Measurements from ENCODE around the gene RAB27A.
"Not testable (repeated sequence)": the region's sequence is repeated elsewhere in the genome, so short reads cannot be mapped to it uniquely, and the experiment has no call there.

The RAB27A gene

GRCh38 chr15:55250941-55251340 lies 38.7 kb downstream of the RAB27A start:
- ATAC-seq (replicated peaks) = no peak
- no peaks in the 10 kb centered on the region for H3K9me3 Mint-ChIP-seq
- peaks cover 23 to 33% of the 10 kb centered on the region in 2 donors for H3K36me3 Mint-ChIP-seq
- H3K27ac Mint-ChIP-seq = no peak overlapping the region
- no peaks in the 10 kb centered on the region for H3K27me3 Mint-ChIP-seq
- peaks cover 27 to 38% of the 10 kb centered on the region in 2 donors for H3K4me1 Mint-ChIP-seq
- no peak for DNase-seq
- H3K4me3 Mint-ChIP-seq = no peak overlapping the region

- Mint-ChIP-seq H3K27me3 (no peaks in the 10 kb centered on the region), H3K4me3 (no peak overlapping the region), H3K9me3 (no peaks in the 10 kb centered on the region), H3K4me1 (peaks cover 21 to 33% of the 10 kb centered on the region in 2 donors), H3K27ac (no peak overlapping the region), H3K36me3 (peaks cover 18 to 28% of the 10 kb centered on the region in 2 donors)
- no peak for ATAC-seq (replicated peaks)
- DNase-seq = no peak
Observed at GRCh38 chr15:55250392-55250791, 39.2 kb downstream of the RAB27A start.

- Mint-ChIP-seq H3K4me1 (peaks cover 16 to 28% of the 10 kb centered on the region in 2 donors), H3K36me3 (peaks cover 18 to 32% of the 10 kb centered on the region in 2 donors)
- H3K27ac Mint-ChIP-seq; H3K27me3 Mint-ChIP-seq; H3K9me3 Mint-ChIP-seq; H3K4me3 Mint-ChIP-seq; ATAC-seq (replicated peaks); DNase-seq: not testable (repeated sequence)
Observed at GRCh38 chr15:55249885-55250284, 39.7 kb downstream of the RAB27A start.

GRCh38 chr15:55248895-55249294 lies 40.7 kb downstream of the RAB27A start:
- no peak for DNase-seq
- Mint-ChIP-seq H3K9me3 (no peaks in the 10 kb centered on the region), H3K27me3 (no peaks in the 10 kb centered on the region), H3K36me3 (peaks cover 21 to 38% of the 10 kb centered on the region in 2 donors), H3K4me3 (no peak overlapping the region), H3K27ac (no peak overlapping the region), H3K4me1 (peaks cover 14 to 23% of the 10 kb centered on the region in 2 donors)
- no peak for ATAC-seq (replicated peaks)

DNA sequence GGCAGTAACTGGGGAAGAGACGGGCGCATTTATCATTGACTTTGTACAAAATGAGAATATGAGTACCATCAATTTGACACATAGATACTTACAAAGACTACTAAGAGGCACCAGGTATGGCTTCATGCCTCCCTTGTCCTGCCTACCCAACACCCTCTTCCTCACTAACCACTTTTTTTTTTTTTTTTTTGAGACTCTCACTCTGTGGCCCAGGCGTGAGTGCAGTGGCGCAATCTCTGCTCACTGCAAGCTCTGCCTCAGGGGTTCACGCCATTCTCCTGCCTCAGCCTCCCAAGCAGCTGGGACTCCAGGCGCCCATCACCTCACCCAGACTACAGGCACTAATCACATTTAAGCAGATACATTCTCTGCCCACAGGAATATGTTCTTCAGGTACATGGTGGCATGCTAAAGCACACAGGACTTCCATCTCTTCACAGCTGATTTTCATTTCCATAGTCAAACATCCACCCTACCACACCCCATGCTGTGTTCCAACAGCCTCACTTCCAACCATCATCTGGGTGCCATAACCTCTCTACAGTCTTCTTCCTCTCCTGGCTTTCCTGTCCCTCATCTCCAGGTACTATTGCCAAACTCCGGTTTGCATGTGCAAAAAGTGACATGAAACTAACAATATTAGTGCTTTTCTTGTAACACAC lies 41.7 kb downstream of the RAB27A start:
- Mint-ChIP-seq H3K9me3 (no peaks in the 10 kb centered on the region), H3K27me3 (no peaks in the 10 kb centered on the region), H3K4me1 (peaks cover 12 to 21% of the 10 kb centered on the region in 2 donors), H3K4me3 (no peak overlapping the region), H3K36me3 (peaks cover 23 to 36% of the 10 kb centered on the region in 2 donors), H3K27ac (no peak overlapping the region)
- DNase-seq (no peak), ATAC-seq (replicated peaks) (no peak)

DNA sequence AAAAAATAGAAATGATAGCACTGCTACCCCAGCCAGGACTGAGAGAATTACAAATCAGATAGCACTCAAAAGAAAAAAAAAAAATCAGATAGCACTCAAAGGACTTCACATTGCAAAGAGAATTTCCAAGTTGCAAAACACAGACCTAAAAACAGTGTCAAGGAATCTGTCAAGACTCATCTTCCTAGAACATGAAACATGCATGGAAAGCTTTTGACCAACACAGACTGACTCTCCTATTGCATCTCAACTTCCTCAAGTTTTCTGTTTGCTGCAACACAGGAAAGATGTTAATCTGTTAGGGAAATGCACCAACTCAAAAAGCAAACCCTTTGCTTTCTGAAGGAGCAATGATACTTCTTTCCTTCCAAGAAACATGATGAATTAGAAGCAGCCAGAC lies 42.3 kb downstream of the RAB27A start:
- no peak overlapping the region for H3K4me3 Mint-ChIP-seq

DNA sequence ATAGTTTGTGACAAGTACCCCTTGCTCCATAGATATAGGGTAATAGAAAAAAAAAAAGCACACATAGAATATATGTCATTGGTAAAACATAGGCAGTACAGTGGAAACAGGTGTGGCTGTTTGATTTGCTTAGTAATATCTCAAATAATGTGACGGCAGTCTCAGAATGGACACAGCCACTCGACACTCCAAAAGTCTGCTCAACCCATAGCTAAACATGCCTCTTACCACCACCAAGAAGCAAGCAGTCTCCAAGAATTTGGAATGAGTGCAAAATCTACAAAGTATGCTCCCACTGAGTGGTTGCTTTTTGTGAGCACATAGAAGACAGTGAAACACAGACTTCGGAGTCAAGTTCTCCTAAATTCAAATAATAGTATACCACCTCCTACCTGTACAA lies 43.0 kb downstream of the RAB27A start:
- no peak overlapping the region for H3K4me3 Mint-ChIP-seq
- no peaks in the 10 kb centered on the region for H3K9me3 Mint-ChIP-seq
- H3K4me1 Mint-ChIP-seq = peaks cover 14 to 25% of the 10 kb centered on the region in 2 donors

More for the DNA sequence above, 42.3 kb downstream of the RAB27A start:
- ATAC-seq (replicated peaks) (no peak), DNase-seq (no peak)
- H3K27ac Mint-ChIP-seq = no peak overlapping the region
- H3K9me3 Mint-ChIP-seq = no peaks in the 10 kb centered on the region
- no peaks in the 10 kb centered on the region for H3K27me3 Mint-ChIP-seq
- peaks cover 15 to 26% of the 10 kb centered on the region in 2 donors for H3K4me1 Mint-ChIP-seq
- H3K36me3 Mint-ChIP-seq = peaks cover 23 to 36% of the 10 kb centered on the region in 2 donors

DNA sequence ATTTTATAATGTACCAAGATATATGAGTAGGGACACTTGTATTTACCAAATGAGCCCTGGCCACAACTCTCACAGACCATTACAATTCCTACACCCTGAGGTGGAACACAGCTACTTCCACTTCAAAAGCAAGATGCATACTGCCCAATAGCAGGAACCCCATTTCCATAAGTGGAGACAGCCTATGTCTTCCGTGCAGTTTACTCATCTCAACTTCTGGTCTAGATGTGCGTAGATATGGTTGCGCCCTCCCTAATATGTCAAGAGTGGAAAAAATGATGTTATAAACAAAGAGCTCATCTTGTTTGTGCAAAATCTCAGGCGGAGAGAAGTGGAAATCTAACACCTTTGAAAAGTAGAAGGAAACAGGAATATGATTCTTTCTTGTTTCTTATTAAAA lies 44.6 kb downstream of the RAB27A start:
- Mint-ChIP-seq H3K9me3 (no peaks in the 10 kb centered on the region), H3K4me1 (peaks cover 11 to 22% of the 10 kb centered on the region in 2 donors), H3K36me3 (peaks cover 17 to 27% of the 10 kb centered on the region in 2 donors), H3K27ac (no peak overlapping the region), H3K27me3 (no peaks in the 10 kb centered on the region), H3K4me3 (no peak overlapping the region)
- ATAC-seq (replicated peaks) (no peak), DNase-seq (no peak)

More for the DNA sequence above, 43.0 kb downstream of the RAB27A start:
- Mint-ChIP-seq H3K27me3 (no peaks in the 10 kb centered on the region), H3K36me3 (peaks cover 20 to 29% of the 10 kb centered on the region in 2 donors), H3K27ac (no peak overlapping the region)
- ATAC-seq (replicated peaks) (no peak), DNase-seq (no peak)

DNA sequence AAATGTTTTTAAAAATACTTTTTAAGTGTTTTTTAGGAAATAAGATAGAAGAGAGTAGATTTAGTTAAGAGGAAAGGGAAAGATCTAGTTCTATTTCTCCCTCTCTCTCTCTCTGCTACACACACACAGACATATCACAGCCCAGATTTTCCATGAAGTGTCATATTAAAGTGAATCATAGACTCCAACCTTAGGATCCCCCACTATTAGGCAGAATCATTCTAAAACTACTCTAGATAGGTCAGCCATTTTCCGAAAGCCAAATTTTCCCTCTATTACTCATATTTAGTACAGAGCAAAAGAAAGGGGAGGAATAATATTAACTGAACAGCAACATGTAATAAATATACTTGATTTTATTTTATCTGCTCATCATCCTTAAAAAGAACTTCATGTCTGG lies 47.7 kb downstream of the RAB27A start:
- ATAC-seq (replicated peaks) (peak; percentile 69 to 87), DNase-seq (no peak)
- no peaks in the 10 kb centered on the region for H3K9me3 Mint-ChIP-seq
- peak overlapping the region; percentile 26 for H3K27ac Mint-ChIP-seq
- no peak overlapping the region for H3K4me3 Mint-ChIP-seq
- no peaks in the 10 kb centered on the region for H3K27me3 Mint-ChIP-seq
- H3K4me1 Mint-ChIP-seq = peaks cover 11 to 28% of the 10 kb centered on the region in 2 donors
- peaks cover 10 to 26% of the 10 kb centered on the region in 2 donors for H3K36me3 Mint-ChIP-seq

DNA sequence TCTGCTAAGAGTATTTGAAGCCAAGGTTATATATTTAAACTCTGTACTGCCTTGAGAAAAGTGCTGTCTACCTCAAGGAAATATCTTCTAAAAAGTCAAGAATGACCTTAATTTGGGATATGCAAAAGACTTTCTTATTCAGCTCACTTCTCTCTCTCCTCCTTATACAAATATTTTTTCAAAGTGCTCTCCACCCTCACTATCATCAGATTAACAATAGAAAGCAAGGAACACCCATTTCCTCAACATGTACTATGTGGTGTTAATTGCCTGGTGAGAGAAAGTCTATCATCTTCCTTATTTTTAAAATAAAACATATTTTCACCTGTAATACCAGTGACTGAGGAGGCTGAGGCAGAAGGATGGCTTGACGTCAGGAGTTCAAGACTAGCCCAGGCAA lies 48.4 kb downstream of the RAB27A start:
- ATAC-seq (replicated peaks) = no peak
- H3K4me3 Mint-ChIP-seq = no peak overlapping the region
- peaks cover 11 to 28% of the 10 kb centered on the region in 2 donors for H3K4me1 Mint-ChIP-seq
- H3K27ac Mint-ChIP-seq = no peak overlapping the region
- peaks cover 12 to 28% of the 10 kb centered on the region in 2 donors for H3K36me3 Mint-ChIP-seq
- H3K27me3 Mint-ChIP-seq = no peaks in the 10 kb centered on the region
- H3K9me3 Mint-ChIP-seq = no peaks in the 10 kb centered on the region
- no peak for DNase-seq

DNA sequence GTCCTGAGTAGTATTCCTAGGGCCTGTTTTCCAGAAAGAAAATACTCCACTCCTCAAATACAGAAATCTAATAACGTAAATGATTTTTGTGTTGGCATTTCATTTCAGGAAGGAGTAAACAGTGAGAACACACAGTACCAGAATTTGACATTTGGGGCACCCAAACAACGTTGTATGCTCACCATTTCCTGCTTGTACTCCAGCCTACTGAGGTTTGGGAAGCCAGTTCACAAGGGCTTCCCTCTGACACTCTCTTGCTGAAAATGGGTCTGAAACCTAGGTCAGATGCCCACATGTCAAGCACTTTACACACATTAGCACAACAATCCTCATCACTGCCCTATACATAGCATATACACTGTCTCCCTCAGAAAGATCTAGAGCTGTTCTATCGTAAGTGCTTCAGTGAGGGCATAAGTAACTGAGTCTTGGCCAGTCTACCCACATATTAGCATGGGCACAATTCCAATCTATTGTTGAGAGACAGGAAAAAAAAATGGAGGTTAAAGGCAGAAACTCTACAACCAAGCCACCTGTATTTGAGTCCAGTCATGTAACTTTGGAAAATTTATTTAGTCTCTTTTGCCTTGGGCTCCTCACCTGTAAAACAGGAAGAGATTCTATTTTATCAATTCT lies 49.4 kb downstream of the RAB27A start:
- H3K36me3 Mint-ChIP-seq = peaks cover 12 to 28% of the 10 kb centered on the region in 2 donors
- H3K27me3 Mint-ChIP-seq = no peaks in the 10 kb centered on the region
- H3K27ac Mint-ChIP-seq = no peak overlapping the region
- H3K4me1 Mint-ChIP-seq = peaks cover 11 to 28% of the 10 kb centered on the region in 2 donors
- ATAC-seq (replicated peaks) (no peak), DNase-seq (no peak)
- no peak overlapping the region for H3K4me3 Mint-ChIP-seq
- H3K9me3 Mint-ChIP-seq = no peaks in the 10 kb centered on the region

GRCh38 chr15:55239440-55240124 lies 50.0 kb downstream of the RAB27A start:
- Mint-ChIP-seq H3K27me3 (no peaks in the 10 kb centered on the region), H3K4me3 (no peak overlapping the region), H3K9me3 (no peaks in the 10 kb centered on the region), H3K27ac (no peak overlapping the region), H3K36me3 (peaks cover 12 to 23% of the 10 kb centered on the region in 2 donors), H3K4me1 (peaks cover 11 to 28% of the 10 kb centered on the region in 2 donors)
- ATAC-seq (replicated peaks) = no peak
- no peak for DNase-seq

GRCh38 chr15:55238877-55239276 lies 50.7 kb downstream of the RAB27A start:
- H3K4me1 Mint-ChIP-seq = peaks cover 11 to 33% of the 10 kb centered on the region in 2 donors
- H3K4me3 Mint-ChIP-seq = no peak overlapping the region
- ATAC-seq (replicated peaks) = no peak
- no peak overlapping the region for H3K27ac Mint-ChIP-seq
- peaks cover 13 to 26% of the 10 kb centered on the region in 2 donors for H3K36me3 Mint-ChIP-seq
- no peaks in the 10 kb centered on the region for H3K9me3 Mint-ChIP-seq
- DNase-seq = no peak
- no peaks in the 10 kb centered on the region for H3K27me3 Mint-ChIP-seq

DNA sequence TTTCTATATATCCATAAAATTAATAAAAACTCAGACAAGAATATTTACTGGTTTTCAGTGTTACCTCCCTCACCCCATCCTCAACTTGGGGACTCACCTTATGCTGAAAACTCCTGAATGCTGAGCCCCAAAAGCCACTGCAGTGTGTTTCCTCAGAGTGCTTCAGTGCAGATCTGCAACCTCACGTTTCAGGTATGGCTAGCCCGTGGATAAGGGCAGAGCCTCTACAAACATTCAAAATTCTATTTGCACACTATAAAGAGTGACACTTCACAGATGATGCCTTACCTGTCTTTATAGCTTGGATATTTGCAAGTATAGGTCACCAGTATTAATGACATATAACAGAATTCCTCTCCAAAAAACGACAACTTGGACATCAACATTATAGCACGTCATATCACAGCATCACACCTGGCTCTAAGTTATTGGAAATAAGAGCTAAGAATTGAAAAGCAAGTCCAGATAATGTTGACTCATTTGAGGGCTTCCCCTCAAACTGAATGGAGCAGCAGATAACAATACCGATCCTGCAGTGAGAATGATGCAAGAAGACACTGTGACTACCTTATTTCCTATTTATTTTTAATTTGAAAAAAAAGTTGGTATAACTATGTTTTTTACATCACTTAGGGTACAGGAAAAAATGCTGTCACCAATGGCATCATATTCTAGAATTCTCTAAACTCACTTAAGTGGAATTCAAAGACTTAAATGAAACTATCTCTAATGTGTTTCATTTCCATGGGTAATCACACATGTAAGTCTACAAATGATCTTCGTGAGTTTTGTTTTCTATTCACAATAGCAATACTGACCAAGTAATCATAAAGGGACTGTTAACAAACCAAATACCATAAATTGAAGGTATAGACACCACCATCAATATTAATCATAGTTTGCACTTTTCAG lies 52.1 kb downstream of the RAB27A start:
- Mint-ChIP-seq H3K4me1 (peaks cover 7 to 26% of the 10 kb centered on the region in 2 donors), H3K9me3 (no peaks in the 10 kb centered on the region), H3K27me3 (no peaks in the 10 kb centered on the region), H3K27ac (no peak overlapping the region), H3K36me3 (peaks cover 12 to 29% of the 10 kb centered on the region in 2 donors), H3K4me3 (no peak overlapping the region)
- ATAC-seq (replicated peaks) = no peak
- DNase-seq = no peak

All from stimulated activated naive B cell treated with anti-CD40 and anti-IgM and Interleukin-4, amounts not matched to agents 10 μg/mL and 1 μg/mL and 100 μg/mL, for 72 hours (primary cell).